H1 (cell line): Measurements from ENCODE around the gene ANAPC13. TPM values are rescaled to one million over a fixed set of nuclear protein-coding genes. Genes with fewer than 3 reads are reported as not detected.

Experiments used
- CTCF ChIA-PET: fragments of 300-600 bp; sonication (Branson Sonifier 250); formaldehyde crosslinking; loops from one replicate; lab custom pipeline; 2021; ENCODE audit not compliant: partially characterized antibody; lab: Charles Lee
- POLR2A ChIA-PET: fragments of 300-600 bp; sonication (Branson Sonifier 250); formaldehyde crosslinking; loops from one replicate; lab custom pipeline; 2021; ENCODE audit warnings: inconsistent platforms; ENCODE audit not compliant: partially characterized antibody; lab: Charles Lee
- DNase-seq, 2 experiments: peaks; one replicate each; pipeline versions ENCODE4 v3.0.0 to v3.0.0-alpha.2; 2010 to 2022; ENCODE audit warnings: low spot score in 2 of 2, low read depth in 1 of 2, mixed read lengths in 1 of 2
- FAIRE-seq: peaks from 2 replicates; lab custom pipeline; 2011; peaks lifted over from hg19 to GRCh38; lab: Jason Lieb, UNC
- H2AFZ ChIP-seq: 2 replicates; pipeline ENCODE4 v1.8.1; 2012; ENCODE audit warnings: low read length, inconsistent platforms
- H2AK5ac ChIP-seq: 2 replicates; pipeline ENCODE4 v1.6.1; 2013; ENCODE audit warnings: low read depth, low read length
- H2BK120ac ChIP-seq: replicated peaks from 2 replicates; pipeline ENCODE3; 2013; ENCODE audit warnings: low read depth, low read length, inconsistent platforms
- H2BK12ac ChIP-seq: 2 replicates; pipeline ENCODE4 v1.6.1; 2013; ENCODE audit warnings: low read depth, low read length
- H2BK15ac ChIP-seq: 2 replicates; pipeline ENCODE4 v1.6.1; 2013; ENCODE audit warnings: low read length
- H2BK20ac ChIP-seq: 2 replicates; pipeline ENCODE4 v1.6.1; 2013; ENCODE audit warnings: low read length
- H2BK5ac ChIP-seq: 2 replicates; pipeline ENCODE4 v1.6.1; 2013; ENCODE audit warnings: low read depth, low read length
- H3K14ac ChIP-seq: 2 replicates; pipeline ENCODE4 v1.6.1; 2013; ENCODE audit warnings: inconsistent platforms; ENCODE audit not compliant: insufficient read length
- H3K18ac ChIP-seq: 2 replicates; pipeline ENCODE4 v1.6.1; 2013; ENCODE audit warnings: low read length; ENCODE audit errors: extremely low read depth
- H3K23ac ChIP-seq: 2 replicates; pipeline ENCODE4 v1.6.1; 2013; ENCODE audit warnings: inconsistent platforms; ENCODE audit not compliant: insufficient read length
- H3K23me2 ChIP-seq: 2 replicates; pipeline ENCODE4 v1.6.1; 2013; ENCODE audit warnings: low read depth, low read length
- H3K27ac ChIP-seq: 2 replicates; pipeline ENCODE4 v1.6.1; 2011; ENCODE audit warnings: low read depth, low read length, inconsistent platforms
- H3K27me3 ChIP-seq, 4 experiments: replicated peaks in 1 of 4; 1 replicate in 1 of 4; 2 replicates in 3 of 4; pipeline versions ENCODE4 v1.6.1 to v1.8.1; 2011 to 2013; ENCODE audit warnings: low read length in 3 of 4, mild to moderate bottlenecking in 3 of 4, inconsistent platforms in 2 of 4, mixed read lengths in 2 of 4, moderate library complexity in 1 of 4; ENCODE audit not compliant: control insufficient read depth in 3 of 4, insufficient read depth in 3 of 4; ENCODE audit errors: extremely low read depth in 1 of 4
- H3K36me3 ChIP-seq, 4 experiments: 2 replicates each; pipeline versions ENCODE4 v1.6.1 to v1.8.1; 2011 to 2013; ENCODE audit warnings: mild to moderate bottlenecking in 4 of 4, low read length in 3 of 4, moderate library complexity in 2 of 4, control low read depth in 1 of 4, inconsistent platforms in 1 of 4; ENCODE audit not compliant: insufficient read depth in 4 of 4, control insufficient read depth in 2 of 4
- H3K4ac ChIP-seq: replicated peaks from 2 replicates; pipeline ENCODE3; 2013; ENCODE audit warnings: low read length, low read depth, mixed read lengths, inconsistent platforms; ENCODE audit not compliant: insufficient read length
- H3K4me1 ChIP-seq, 4 experiments: replicated peaks in 1 of 4; 1 replicate in 1 of 4; 2 replicates in 3 of 4; pipeline versions ENCODE4 v1.6.1 to v1.8.1; 2011 to 2013; ENCODE audit warnings: low read length in 3 of 4, inconsistent platforms in 2 of 4, mixed read lengths in 1 of 4; ENCODE audit not compliant: insufficient read depth in 4 of 4, control insufficient read depth in 3 of 4
- H3K4me2 ChIP-seq, 2 experiments: 2 replicates each; pipeline versions ENCODE4 v1.6.1 to v1.8.1; 2011 to 2013; ENCODE audit warnings: low read depth in 2 of 2, low read length in 2 of 2, control low read depth in 1 of 2, inconsistent platforms in 1 of 2, mild to moderate bottlenecking in 1 of 2; ENCODE audit not compliant: insufficient read depth in 1 of 2
- H3K4me3 ChIP-seq, 4 experiments: fragments of 200-600, 300-600 bp in 1 of 4; sonication (generic), shearing (Covaris generic), sonication (Bioruptor Twin) in 1 of 4; 2 replicates each; pipeline versions ENCODE4 v1.5.1 to v1.8.1; 2011 to 2016; ENCODE audit warnings: low read length in 4 of 4, low read depth in 3 of 4, control low read depth in 2 of 4, inconsistent platforms in 2 of 4, mild to moderate bottlenecking in 2 of 4, mixed read lengths in 1 of 4, moderate library complexity in 1 of 4; ENCODE audit not compliant: insufficient read depth in 2 of 4; ENCODE audit errors: extremely low read depth in 1 of 4
- H3K56ac ChIP-seq: replicated peaks from 2 replicates; pipeline ENCODE3; 2013; ENCODE audit warnings: low read depth, mild to moderate bottlenecking, mixed read lengths, low read length, inconsistent platforms; ENCODE audit not compliant: insufficient read length
- H3K79me1 ChIP-seq: 2 replicates; pipeline ENCODE4 v1.6.1; 2013; ENCODE audit warnings: low read depth, low read length, control low read depth
- H3K79me2 ChIP-seq, 2 experiments: 2 replicates each; pipeline versions ENCODE4 v1.6.1 to v1.8.1; 2012 to 2013; ENCODE audit warnings: low read length in 2 of 2, mild to moderate bottlenecking in 2 of 2, inconsistent platforms in 1 of 2; ENCODE audit not compliant: insufficient read depth in 2 of 2, control insufficient read depth in 1 of 2
- H3K9ac ChIP-seq, 4 experiments: replicated peaks in 1 of 4; 1 replicate in 1 of 4; 2 replicates in 3 of 4; pipeline versions ENCODE4 v1.6.1 to v1.8.1; 2011 to 2013; ENCODE audit warnings: low read depth in 3 of 4, low read length in 3 of 4, control low read depth in 2 of 4, mild to moderate bottlenecking in 2 of 4, moderate library complexity in 2 of 4, inconsistent platforms in 1 of 4; ENCODE audit errors: extremely low read depth in 1 of 4
- H3K9me3 ChIP-seq, 2 experiments: 2 replicates each; pipeline versions ENCODE4 v1.6.1 to v1.8.1; 2012 to 2013; ENCODE audit warnings: mild to moderate bottlenecking in 2 of 2, moderate library complexity in 2 of 2, control low read depth in 1 of 2, inconsistent platforms in 1 of 2, low read depth in 1 of 2, low read length in 1 of 2, mixed read lengths in 1 of 2; ENCODE audit not compliant: insufficient read depth in 2 of 2
- H4K20me1 ChIP-seq, 2 experiments: replicated peaks in 1 of 2; 2 replicates each; pipeline versions ENCODE3 to v1.8.1; 2011 to 2013; ENCODE audit warnings: inconsistent platforms in 2 of 2, low read length in 2 of 2, mild to moderate bottlenecking in 1 of 2; ENCODE audit not compliant: insufficient read depth in 2 of 2, control insufficient read depth in 1 of 2
- H4K5ac ChIP-seq: 2 replicates; pipeline ENCODE4 v1.6.1; 2013; ENCODE audit warnings: low read length, low read depth, mixed read lengths, inconsistent platforms; ENCODE audit not compliant: insufficient read length
- H4K8ac ChIP-seq: 2 replicates; pipeline ENCODE4 v1.8.0; 2013; ENCODE audit warnings: mild to moderate bottlenecking, moderate library complexity, low read length, inconsistent platforms; ENCODE audit not compliant: insufficient read depth; ENCODE audit errors: extremely low read depth
- H4K91ac ChIP-seq: replicated peaks from 2 replicates; pipeline ENCODE3; 2013; ENCODE audit warnings: low read length, mixed read lengths, inconsistent platforms; ENCODE audit not compliant: insufficient read length
- EZH2 ChIP-seq: fragments of 200-600 bp; sonication (generic); IDR thresholded peaks from 2 replicates; pipeline ENCODE4 v1.7.1; 2012; ENCODE audit warnings: low read depth, mild to moderate bottlenecking, moderate library complexity, low read length, inconsistent platforms; ENCODE audit not compliant: severe bottlenecking
- SIN3A ChIP-seq, 2 experiments: IDR thresholded peaks in 1 of 2; conservative IDR thresholded peaks in 1 of 2; 2 replicates each; pipeline ENCODE4 v1.6.1; 2011 to 2012; ENCODE audit warnings: low read length in 2 of 2, improper control_type of control experiment in 1 of 2, low read depth in 1 of 2, mild to moderate bottlenecking in 1 of 2
- TEAD4 ChIP-seq: IDR thresholded peaks from 2 replicates; pipeline ENCODE4 v1.6.1; 2012; ENCODE audit warnings: low read depth, low read length, inconsistent platforms, mixed read lengths
- WGBS, 2 experiments: shearing (Covaris generic) in 1 of 2; methylation state at CpG; one replicate each; pipeline versions ENCODE4 v1.1.6 to v1.1.7; 2013 to 2015; ENCODE audit warnings: low lambda C conversion rate in 2 of 2, mixed read lengths in 2 of 2, inconsistent platforms in 1 of 2, low coverage in 1 of 2, missing lambda C conversion rate in 1 of 2; ENCODE audit not compliant: insufficient replicate concordance in 2 of 2, insufficient coverage in 1 of 2, insufficient read length in 1 of 2; ENCODE audit errors: extremely low coverage in 1 of 2, missing lambda C conversion rate in 1 of 2; 5-methylcytosine and 5-hydroxymethylcytosine counted together
- polyA plus RNA-seq, 7 experiments: library from polyadenylated mRNA; depleted of rRNA in 3 of 7; stranded (reverse) in 5 of 7; unstranded in 2 of 7; fragments of >200 nt in 5 of 7; fragments of 200-250 nt in 2 of 7; gene quantifications; 1 replicate in 5 of 7; 2 replicates in 1 of 7; 4 replicates in 1 of 7; pipeline versions ENCODE4 v1.2.1 to v1.2.3, GENCODE V29; 2011 to 2013; ENCODE audit warnings: missing spikeins in 2 of 7, mixed read lengths in 2 of 7
- total RNA-seq: library from RNA; stranded (reverse); fragmentation: NEBNext Ultra II Directional; extraction: Animal tissue kit (Norgen Biotek cat#: 25700); gene quantifications from 2 replicates; pipeline ENCODE4 v1.2.1, GENCODE V29; 2021

ANAPC13 gene
- total and polyA plus RNA-seq, 2 of the 8 experiments (the other 6 are each of a cell fraction or from before 2014, with no cell fraction given) = 33.3 to 34.0 TPM

GRCh38 chr3:134496471-134497071 is 10.8 kb upstream of the ANAPC13 start:
- H3K4me2 ChIP-seq = no peak overlapping the region
- H2BK5ac ChIP-seq = no peak overlapping the region
- no peak overlapping the region for H3K56ac ChIP-seq
- peaks cover 0 to 33% of the 10 kb centered on the region in 2 experiments; a peak in 2 of 4 replicates for H3K79me2 ChIP-seq
- no peak overlapping the region for H3K4ac ChIP-seq
- H3K4me1 ChIP-seq = no peaks in the 10 kb centered on the region
- FAIRE-seq (no peak), DNase-seq (no peak)
- no peak overlapping the region for H4K8ac ChIP-seq
- ChIA-PET CTCF (interaction anchor here (0.6 to 1.7 kb wide), 3 partner anchors 10 to 34 kb away, joined by 3 to 5 read pairs (median 4); no protein-coding TSS in a partner anchor), POLR2A (no interaction called here)
- H2BK12ac ChIP-seq = no peak overlapping the region
- H2BK15ac ChIP-seq = no peak overlapping the region
- H3K27ac ChIP-seq = no peak overlapping the region
- H3K4me3 ChIP-seq = no peak overlapping the region
- H4K5ac ChIP-seq = no peak overlapping the region
- TF ChIP-seq TEAD4 = no peak
- TF ChIP-seq SIN3A (conservative IDR thresholded peaks at IDR 0.05 in 1 of 2, IDR thresholded peaks at IDR 0.05 in 1 of 2; ENCODE audit: low read depth in 1 of 2, low read length in 2 of 2) = no peak
- TF ChIP-seq EZH2 = no peak
- TF ChIP-seq, all 59 proteins: peak for 0
- no peak overlapping the region for H3K23ac ChIP-seq
- H2AFZ ChIP-seq = no peak overlapping the region
- H3K14ac ChIP-seq = no peak overlapping the region
- no peak overlapping the region for H2BK120ac ChIP-seq
- H3K9me3 ChIP-seq = no peaks in the 10 kb centered on the region
- WGBS, 2 experiments = 90% methylated on average over 3 of the region's 3 CpGs; no CpG with 5 or more reads in 1 of the 2 experiments
- no peak overlapping the region for H3K9ac ChIP-seq
- peaks cover 0 to 1% (median 0%) of the 10 kb centered on the region in 4 experiments; a peak in 1 of 7 replicates for H3K27me3 ChIP-seq
- H3K23me2 ChIP-seq = no peaks in the 10 kb centered on the region
- H3K79me1 ChIP-seq = no peaks in the 10 kb centered on the region; the same call in 1 of the 2 replicates
- peaks cover 0 to 4% (median 0%) of the 10 kb centered on the region in 4 experiments; a peak in 2 of 8 replicates for H3K36me3 ChIP-seq
- H2AK5ac ChIP-seq = no peak overlapping the region
- no peak overlapping the region for H4K91ac ChIP-seq
- H4K20me1 ChIP-seq = no peaks in the 10 kb centered on the region
- no peak overlapping the region for H3K18ac ChIP-seq
- no peak overlapping the region for H2BK20ac ChIP-seq
